Endothelial cell (in vitro differentiated cells): ENCODE results near the gene SOX5. TPM values are rescaled to one million over a fixed set of nuclear protein-coding genes. Genes with fewer than 3 reads are reported as not detected.

Experiments used
- DNase-seq: peaks from one replicate; pipeline ENCODE4 v3.0.0; 2021; ENCODE audit warnings: low spot score
- H3K27ac Mint-ChIP-seq: one replicate; pipeline ENCODE4 v1.8.0; 2021; ENCODE audit warnings: mixed read lengths, inconsistent platforms; ENCODE audit not compliant: unreplicated experiment
- H3K27me3 Mint-ChIP-seq: one replicate; pipeline ENCODE4 v1.8.0; 2021; ENCODE audit warnings: mild to moderate bottlenecking, moderate library complexity, mixed read lengths, inconsistent platforms; ENCODE audit not compliant: unreplicated experiment
- H3K36me3 Mint-ChIP-seq: one replicate; pipeline ENCODE4 v1.8.0; 2021; ENCODE audit warnings: mild to moderate bottlenecking, low read depth, mixed read lengths, inconsistent platforms; ENCODE audit not compliant: unreplicated experiment
- H3K4me1 Mint-ChIP-seq: one replicate; pipeline ENCODE4 v1.8.0; 2021; ENCODE audit warnings: mild to moderate bottlenecking, mixed read lengths, inconsistent platforms; ENCODE audit not compliant: unreplicated experiment
- H3K4me3 Mint-ChIP-seq: one replicate; pipeline ENCODE4 v1.8.0; 2021; ENCODE audit warnings: mild to moderate bottlenecking, mixed read lengths, inconsistent platforms; ENCODE audit not compliant: unreplicated experiment
- H3K9me3 Mint-ChIP-seq: one replicate; pipeline ENCODE4 v1.8.0; 2021; ENCODE audit warnings: mixed read lengths, inconsistent platforms; ENCODE audit not compliant: unreplicated experiment
- CTCF ChIP-seq: fragments of 200-600 bp; sonication (generic); IDR thresholded peaks from one replicate; pipeline ENCODE4 v1.5.0; 2021; ENCODE audit warnings: antibody characterized with exemption; ENCODE audit not compliant: unreplicated experiment
- total RNA-seq: library from RNA; stranded (reverse); fragmentation: NEBNext Ultra II Directional; extraction: Animal tissue kit (Norgen Biotek cat#: 25700); gene quantifications from one replicate; pipeline ENCODE4 v1.2.1, GENCODE V29; 2021; ENCODE audit not compliant: unreplicated experiment

Gene SOX5
- total RNA-seq, 1 donor from 2014 or later: 23.1 TPM

DNA sequence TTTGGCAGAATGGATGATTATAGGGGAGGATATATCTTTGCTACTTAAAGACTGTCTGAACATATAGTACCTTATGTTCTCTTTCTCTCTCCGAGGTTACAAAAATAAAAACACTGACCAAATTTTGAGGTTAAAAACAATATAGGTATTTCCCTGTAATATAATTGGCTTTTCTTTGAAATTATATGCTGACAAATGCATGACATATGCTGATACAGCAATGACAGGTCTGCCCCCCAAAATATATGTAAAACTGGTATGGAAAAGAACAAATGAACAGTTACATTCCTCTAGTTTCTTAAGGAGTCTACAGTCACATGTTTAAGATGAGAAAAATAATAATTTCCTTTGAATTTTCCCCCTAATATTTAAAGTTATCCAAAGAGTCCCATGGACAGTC lies 405.7 kb downstream of the SOX5 start:
- TF ChIP-seq CTCF: no peak
- Mint-ChIP-seq H3K9me3 (no peaks in the 10 kb centered on the region), H3K4me3 (no peak overlapping the region), H3K36me3 (peaks cover 4% of the 10 kb centered on the region), H3K27ac (no peak overlapping the region), H3K27me3 (no peaks in the 10 kb centered on the region), H3K4me1 (no peaks in the 10 kb centered on the region)
- DNase-seq: no peak

DNA sequence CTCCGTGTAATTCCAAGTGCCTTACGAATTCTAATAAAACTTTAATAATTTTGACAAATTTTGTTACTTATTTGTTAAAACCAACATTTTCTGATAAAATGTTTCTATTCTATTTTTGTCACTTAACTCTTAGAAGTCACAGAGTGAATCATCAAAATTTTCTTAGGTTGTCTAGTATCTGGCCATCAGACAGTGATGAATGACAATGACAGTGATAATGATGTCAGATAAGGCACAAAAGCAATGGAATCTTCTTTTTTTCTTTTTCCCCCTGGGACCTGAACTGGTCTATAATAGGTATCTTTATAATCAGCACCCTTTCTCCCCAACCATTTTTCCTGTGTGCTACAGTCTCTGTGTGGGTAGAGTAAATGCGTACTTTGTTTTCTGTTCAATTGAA lies 407.3 kb downstream of the SOX5 start:
- H3K36me3 Mint-ChIP-seq: peaks cover 4% of the 10 kb centered on the region
- no peaks in the 10 kb centered on the region for H3K4me1 Mint-ChIP-seq

GRCh38 chr12:23540572-23540971 lies 408.9 kb downstream of the SOX5 start:
- DNase-seq: no peak
- Mint-ChIP-seq H3K4me1 (no peaks in the 10 kb centered on the region), H3K9me3 (no peaks in the 10 kb centered on the region), H3K27me3 (no peaks in the 10 kb centered on the region), H3K27ac (no peak overlapping the region), H3K36me3 (peaks cover 4% of the 10 kb centered on the region), H3K4me3 (no peak overlapping the region)
- no peak for TF ChIP-seq CTCF

More for the DNA sequence above, 407.3 kb downstream of the SOX5 start:
- DNase-seq: no peak
- H3K27me3 Mint-ChIP-seq: no peaks in the 10 kb centered on the region
- no peak overlapping the region for H3K27ac Mint-ChIP-seq
- no peak for TF ChIP-seq CTCF
- no peaks in the 10 kb centered on the region for H3K9me3 Mint-ChIP-seq
- H3K4me3 Mint-ChIP-seq: no peak overlapping the region

- Mint-ChIP-seq H3K36me3 (peaks cover 4% of the 10 kb centered on the region), H3K4me3 (no peak overlapping the region), H3K27me3 (peaks cover 2% of the 10 kb centered on the region), H3K9me3 (no peaks in the 10 kb centered on the region), H3K27ac (no peak overlapping the region), H3K4me1 (no peaks in the 10 kb centered on the region)
- DNase-seq: no peak
- no peak for TF ChIP-seq CTCF
These were observed 413.2 kb downstream of the SOX5 start for GRCh38 chr12:23536293-23536692.

DNA sequence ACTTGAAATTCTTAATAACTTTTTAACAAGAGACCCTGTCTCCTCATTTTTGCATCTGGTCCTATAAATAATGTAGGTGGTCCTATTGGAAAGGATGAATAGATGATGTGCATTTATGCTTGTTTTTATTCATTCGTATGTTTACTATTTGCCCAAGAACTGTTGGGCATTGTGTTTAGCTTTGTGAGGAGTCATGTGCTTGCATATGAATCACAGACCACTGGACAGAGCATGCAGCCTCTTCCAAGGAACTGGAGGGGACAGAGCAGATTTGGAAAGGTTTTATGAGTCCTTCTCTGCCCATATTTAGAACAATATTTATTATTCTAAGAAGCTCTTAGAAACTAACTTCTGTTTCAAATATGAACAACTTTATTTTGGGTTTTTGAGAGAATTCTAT lies 414.0 kb downstream of the SOX5 start:
- Mint-ChIP-seq H3K9me3 (no peaks in the 10 kb centered on the region), H3K27me3 (peaks cover 2% of the 10 kb centered on the region), H3K27ac (no peak overlapping the region), H3K4me3 (no peak overlapping the region), H3K4me1 (peaks cover 3% of the 10 kb centered on the region), H3K36me3 (peaks cover 4% of the 10 kb centered on the region)
- no peak for TF ChIP-seq CTCF
- DNase-seq: no peak
